HTERT RPE-1 (cell line): ENCODE results near the gene CITED2.

Experiments used
- in situ Hi-C: fragments of 300-500 bp; cut with MboI; formaldehyde crosslinking; loops from 4 replicates; pipeline ENCODE4 v1.14.3; 2020; ENCODE audit warnings: low sequenced_read_pairs

CITED2 gene

DNA sequence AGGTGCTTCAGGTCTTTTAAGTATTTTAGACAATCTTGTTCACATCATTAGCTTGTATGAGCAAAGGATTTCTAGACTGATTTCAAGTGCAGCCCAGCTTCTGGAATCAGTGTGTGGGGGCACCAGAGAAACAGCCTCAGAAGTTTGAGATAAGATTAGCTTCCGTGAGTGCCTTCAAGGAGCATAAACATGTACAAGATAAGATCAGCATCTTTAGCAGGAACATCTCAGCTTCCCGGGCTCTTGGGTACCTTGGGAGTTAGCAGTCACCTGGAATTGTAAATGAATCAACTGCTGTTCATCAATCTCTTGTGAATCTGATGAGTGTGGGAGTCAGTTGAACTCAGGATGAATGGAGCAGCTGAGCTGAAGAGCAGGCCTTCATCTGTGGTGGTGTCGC is 12.0 kb upstream of the CITED2 start:
- in situ Hi-C loops, result no loop called here

DNA sequence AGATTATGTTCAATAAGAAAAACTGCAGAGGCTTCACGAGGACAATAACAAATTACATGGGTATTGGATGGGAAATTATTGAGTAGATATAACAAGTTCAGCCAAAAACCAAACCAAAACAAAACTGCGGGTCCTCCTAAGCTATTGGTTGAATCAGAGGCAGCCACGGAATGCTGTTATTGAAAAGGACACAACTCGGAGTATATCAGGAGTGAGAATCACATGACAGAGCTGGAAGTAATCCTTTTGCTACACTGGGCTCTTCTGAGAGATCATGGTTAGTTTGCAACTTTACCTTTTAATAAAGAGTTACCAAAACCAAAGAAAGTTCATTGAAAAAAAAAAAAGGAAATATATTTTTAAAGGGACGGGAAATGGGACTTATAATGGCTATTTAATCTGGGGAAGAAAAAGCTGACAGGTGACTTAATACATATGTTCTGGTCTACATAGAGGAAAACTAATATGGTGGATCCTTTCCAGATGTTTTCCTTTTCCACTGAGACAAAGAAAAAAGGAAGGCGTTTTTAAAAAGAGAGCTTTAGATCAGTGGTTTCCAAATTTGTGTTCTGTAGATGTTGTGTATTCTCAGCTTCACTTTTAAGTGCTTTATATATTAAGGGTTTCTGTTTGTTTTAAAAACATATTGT is 6.9 kb upstream of the CITED2 start:
- in situ Hi-C loops, result no loop called here

DNA sequence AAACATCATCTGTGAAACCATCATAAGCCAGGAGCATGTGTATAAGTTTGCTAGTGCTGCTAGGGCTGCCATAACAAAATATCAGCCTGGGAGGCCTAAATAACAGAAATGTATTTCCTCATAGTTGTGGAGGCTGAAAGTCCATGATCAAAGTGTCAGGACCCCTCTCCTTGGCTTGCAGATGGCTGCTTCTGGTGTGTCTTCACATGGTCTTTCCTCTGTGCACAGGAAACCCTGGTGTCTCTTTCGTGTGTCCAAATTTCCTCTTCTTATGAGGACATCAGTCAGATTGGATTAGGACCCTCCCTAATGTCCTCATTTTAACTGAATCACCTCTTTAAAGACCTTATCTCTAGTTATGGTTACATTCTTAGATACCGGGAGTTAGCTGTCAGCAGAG is 6.2 kb upstream of the CITED2 start:
- in situ Hi-C loops, result no loop called here

DNA sequence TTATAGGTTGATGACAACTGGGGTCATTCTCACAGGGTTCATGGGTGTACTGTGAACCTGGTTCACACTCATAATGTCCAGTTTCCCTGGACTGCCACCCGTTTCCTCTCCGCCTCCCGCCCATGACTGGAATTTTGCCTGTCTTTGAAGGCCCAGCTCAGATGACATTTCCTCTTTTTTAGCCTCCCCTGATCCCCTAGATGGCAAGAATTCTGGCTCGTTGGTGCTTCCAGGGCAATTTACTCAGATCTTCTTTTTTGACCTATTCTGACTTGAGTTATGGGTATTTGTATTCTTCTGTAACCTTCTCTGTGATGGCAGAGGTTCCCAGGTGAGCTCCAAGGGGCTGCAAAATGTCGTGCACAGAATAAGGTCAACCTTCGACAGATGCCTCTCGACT is 5.7 kb upstream of the CITED2 start:
- in situ Hi-C loops, result no loop called here

DNA sequence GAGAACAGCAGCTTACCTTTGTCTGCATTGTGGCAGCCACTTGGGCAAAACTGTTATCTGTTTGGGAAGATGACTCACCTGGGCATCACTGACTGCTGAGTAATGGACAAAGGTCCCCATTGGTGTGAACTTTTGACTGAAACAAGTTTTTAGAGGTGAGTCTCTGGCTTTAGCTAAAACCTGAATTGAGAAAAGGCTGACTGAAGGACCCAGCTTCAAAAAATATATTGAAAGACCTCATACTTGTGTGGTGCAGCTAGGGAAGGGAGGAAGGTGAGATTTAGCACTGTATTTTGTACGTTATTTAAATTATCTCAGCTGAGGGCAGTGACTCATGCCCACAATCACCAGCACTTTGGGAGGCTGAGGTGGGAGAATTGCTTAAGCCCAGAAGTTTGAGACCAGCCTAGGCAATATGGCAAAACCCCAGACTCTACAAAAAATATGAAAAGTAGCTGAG is 4.5 kb upstream of the CITED2 start:
- in situ Hi-C loops, result no loop called here

DNA sequence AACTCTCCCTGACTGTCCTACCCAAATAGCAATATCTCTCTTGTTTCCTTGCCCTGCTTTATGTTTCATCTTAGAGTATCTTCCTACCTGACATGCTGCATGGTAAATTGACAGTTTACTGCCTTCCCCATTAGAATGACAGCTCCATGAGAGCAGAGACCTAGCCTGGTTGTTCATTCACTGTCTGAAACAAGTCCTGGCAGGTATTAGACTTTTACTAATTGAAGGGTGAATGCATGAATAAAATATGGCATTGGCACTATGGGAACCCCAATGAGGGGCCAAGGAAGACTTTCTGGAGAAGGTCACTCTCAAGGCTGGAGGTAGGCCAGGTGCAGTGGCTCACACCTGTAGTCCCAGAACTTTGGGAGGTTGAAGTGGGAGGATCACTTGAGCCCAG is 3.8 kb upstream of the CITED2 start:
- in situ Hi-C loops, result no loop called here

DNA sequence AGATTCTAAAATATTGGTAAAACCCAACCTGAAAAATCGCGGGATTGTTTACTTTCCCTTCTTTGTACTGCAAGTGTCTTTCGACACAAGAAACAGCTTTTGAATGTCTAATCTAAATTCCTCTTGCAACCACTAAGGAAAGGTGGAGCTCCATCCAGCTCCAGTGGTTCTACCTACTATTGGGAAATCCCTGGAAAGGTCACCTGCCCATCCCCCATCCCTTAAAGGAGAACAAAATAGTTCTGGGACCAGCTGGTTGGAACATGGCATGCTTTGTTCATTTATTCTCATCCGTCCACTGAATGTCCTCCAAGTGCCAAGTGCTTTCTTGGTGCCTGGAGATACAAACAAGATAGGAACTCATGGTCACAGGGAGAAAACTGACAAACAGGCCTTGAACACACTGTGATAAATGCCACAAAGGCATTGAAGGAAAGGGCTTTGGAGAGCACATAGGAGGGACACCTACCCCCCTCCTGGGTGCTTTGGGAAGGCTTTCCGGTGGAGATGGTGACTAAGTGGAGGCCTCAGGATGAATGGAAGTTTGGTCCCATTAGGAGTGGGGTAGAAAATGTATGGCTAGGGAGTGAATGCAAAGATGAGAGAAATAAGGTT is 2.3 kb upstream of the CITED2 start:
- in situ Hi-C loops, result no loop called here

DNA sequence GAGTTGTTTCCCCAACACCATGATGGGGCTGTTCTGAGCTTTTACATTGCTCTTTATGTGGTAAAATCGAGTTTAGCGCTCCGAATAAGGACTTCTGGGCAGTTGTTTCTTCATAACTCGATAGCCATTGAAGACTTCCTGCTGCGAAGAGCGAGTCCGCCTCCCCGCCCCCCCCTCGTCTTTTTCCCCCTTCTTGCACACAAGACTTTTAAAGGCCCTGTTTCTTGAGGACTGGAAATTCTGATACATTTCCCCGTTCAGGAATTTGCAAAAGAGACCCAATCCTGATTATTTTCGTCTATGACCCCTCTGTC is 1.5 kb upstream of the CITED2 start:
- in situ Hi-C loops, result no loop called here

DNA sequence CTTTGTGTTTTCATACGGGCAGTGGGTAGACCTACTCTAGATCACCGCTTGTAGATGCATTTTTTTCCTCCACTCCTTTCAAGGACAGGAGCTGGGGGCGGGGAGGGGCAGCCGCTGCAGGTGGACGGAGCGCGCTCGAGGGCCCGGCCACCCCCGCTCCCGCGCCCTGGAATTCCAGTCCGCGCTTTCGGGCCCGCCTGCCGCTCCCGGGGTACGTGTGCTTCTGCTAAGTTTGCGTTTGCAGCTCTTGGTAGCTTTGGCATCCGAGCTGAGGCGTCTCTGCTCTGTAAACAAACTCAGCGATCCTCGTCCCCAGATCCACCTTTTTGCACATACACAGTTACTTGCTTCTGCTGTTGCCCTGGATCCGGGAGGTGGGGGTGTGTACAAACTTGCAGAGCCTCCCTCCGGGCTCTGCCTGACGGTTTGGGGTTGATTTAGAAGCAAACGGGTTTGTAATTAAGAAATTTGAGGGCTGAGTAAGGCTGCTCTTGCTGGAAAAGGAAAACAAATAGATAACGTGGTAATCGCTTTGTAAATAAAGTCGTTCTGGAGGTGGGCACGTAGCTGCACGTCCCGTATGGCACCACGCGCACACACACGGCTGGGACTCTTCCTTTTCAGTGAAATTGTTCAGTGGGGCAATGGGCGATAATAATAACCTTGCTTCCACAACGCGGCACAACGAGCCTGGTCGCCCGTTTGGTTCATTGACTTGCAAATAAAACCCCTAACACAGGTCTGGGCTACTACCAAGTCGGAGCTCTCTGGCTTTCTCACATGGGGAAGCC is 973 bp upstream of the CITED2 start:
- in situ Hi-C loops, result no loop called here

DNA sequence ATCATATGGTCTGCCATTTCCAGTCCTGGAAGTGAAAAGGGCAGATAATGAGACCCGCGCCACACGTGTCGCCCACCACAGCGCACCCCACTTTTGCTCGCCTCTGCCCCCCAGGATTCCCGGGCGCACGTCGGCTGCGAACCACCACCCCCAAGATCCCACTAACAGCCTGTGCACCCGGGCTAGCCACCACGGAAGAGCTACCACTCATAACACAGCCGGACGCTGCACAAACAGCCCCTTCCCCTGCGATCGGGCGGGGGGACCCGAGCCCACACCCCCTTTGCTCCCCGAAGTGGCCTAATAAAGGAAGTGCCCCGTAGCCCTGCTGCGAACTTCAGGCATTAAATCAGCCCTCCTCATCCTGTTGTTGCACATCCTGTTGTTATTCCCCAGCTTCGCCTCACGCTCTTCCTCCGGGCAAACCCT is 506 bp downstream of the CITED2 start:
- in situ Hi-C loops, result no loop called here

DNA sequence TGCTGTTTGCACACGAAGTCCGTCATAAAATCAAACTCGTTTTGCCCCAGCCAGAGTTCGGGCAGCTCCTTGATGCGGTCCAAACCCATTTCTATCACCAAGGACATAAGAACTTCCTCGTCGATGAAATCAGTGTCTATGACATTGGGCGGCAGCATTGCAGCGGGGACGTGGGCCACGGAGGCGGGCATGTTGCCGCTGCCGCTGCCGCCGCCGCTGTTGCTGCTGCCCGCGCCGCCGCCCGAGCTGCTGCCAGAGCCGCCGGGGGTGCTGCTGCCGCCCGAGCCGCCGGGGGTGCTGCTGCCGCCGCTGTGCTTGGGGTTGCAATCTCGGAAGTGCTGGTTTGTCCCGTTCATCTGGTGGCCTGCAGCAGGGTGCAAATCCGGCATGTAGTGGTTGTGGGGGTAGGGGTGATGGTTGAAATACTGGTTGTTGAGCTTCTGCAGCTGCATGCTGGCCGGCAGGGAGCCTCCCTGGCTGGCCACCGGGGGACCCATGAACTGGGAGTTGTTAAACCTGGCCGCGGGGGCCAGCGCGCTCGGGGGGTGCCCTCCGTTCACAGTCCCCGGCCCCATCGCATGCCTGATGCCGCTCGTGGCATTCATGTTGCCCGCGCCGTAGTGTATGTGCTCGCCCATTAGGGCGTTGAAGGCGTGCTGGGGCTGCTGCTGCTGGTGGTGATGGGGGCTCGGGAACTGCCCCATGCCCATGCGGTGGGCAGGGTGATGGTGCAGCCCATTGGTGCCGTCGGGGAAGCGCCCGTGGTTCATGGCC is 1.1 kb downstream of the CITED2 start:
- in situ Hi-C loops, result no loop called here

DNA sequence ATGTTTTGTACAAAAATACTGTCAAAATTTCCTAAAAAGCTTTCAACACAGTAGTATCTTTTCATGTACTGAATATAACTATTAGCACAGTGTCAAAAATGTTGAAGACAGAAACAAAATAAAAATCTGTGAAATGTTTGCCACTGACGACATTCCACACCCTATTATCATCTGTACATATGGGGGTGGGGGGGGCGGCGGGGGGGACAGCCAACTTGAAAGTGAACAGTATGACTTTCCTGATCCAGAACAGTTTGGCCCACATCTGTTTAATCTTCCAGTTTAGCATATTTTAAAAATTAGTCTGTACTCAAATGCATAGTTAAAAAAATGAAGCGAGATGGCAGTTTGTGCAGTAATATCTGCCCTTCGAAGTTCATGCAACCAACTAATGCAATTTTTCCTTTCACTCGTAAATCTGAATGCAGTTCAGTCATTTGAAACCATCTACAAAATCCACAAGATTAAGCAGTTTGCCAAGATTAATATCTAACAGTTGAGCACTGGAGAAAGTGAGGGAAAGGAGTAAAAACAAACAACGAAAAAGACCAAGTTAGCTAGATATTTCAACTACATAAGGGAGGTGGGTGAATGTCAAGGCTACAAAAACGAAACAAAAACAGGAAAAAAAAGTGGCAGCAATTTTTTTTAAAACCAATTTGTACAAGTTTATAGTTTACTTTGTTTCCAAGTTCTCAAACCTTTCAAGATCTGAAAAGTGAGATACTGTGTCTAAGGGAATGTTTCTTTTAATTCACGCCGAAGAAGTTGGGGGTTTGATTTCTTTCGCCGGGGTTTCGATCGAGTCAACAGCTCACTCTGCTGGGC is 1.9 kb downstream of the CITED2 start:
- in situ Hi-C loops, result no loop called here

DNA sequence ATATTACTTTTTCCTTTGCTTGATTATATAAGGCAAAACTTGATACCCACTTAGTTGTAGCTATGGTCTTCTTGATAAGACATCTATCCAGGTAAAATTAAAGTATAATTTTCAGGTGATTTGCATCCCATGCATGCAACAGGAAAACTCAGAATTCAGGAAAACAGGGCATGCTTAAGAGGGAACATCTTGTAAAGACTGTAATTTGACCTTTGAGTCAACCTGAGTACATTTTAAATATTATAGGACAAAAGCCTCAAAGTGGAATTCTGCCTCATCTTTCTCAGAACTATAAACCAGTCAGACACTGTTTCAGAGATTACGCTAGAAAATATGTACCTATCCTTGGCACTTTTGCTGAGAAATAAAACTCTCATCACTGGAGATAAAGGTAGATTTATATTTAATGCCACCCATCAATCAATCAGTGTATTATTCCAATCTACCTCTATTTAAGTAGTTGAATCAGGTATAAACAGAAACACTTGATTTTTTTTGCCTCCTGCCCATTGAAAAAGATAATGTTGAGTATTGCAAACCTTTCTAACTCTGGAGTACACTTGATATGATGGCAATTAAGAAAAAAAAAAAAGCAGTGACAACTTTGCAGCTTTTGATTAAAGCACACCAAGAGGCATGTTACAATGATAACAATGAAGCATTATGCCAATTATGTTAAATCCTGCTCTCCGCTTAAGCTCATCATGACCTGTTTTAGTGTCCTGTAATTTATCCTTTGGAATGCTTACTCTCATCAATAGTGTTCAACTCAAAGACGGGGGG is 2.8 kb downstream of the CITED2 start:
- in situ Hi-C loops, result no loop called here

DNA sequence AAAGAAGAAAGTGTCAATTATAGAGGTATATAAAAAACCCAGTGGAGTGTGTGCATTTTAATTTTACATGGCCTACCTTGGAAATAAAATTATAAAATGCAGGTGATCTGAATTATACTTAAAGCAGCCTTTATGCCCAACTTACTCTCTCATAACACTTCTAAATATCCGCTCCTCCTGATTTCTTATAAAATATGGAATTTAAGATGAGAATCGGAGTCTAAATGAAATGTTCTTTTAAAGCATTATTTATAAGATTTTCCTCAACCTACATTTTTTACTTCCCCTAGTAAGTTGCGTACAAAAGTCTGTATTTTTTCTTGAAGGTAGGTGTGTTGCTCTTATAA is 3.5 kb downstream of the CITED2 start:
- in situ Hi-C loops, result no loop called here

DNA sequence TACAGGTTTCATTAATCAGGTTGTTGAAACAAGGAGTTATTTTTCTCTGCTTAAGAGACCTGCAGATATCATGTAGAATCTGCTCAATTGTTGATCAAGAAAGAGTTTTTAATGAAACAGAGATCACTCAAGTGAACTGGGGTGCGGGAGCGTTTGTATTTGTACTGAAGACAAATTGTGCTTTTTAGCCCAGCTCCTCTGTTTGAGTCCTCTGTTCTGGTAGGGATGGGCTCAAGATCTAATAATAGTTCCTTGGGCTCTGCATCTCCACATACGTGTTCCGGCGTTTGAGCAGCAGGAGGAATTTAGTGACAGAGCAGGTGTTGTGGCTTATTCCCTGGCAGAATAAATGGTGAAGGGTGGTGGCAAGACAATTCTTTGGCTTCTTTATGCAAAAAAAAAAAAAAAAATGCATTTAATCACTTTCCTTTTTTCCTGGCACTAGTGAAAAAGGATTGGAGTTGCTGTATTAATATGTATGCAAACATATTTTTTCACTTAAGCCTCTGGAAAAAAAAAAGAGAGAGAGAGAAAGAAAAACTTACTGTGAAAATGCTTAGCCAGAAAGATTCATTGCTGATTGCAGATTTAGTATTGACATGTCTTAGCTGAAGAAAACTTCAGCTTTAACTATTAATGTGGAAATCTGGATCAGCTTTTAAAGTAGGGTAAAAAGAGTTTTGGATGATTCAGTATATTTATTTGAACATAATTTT is 4.0 kb downstream of the CITED2 start:
- in situ Hi-C loops, result no loop called here

DNA sequence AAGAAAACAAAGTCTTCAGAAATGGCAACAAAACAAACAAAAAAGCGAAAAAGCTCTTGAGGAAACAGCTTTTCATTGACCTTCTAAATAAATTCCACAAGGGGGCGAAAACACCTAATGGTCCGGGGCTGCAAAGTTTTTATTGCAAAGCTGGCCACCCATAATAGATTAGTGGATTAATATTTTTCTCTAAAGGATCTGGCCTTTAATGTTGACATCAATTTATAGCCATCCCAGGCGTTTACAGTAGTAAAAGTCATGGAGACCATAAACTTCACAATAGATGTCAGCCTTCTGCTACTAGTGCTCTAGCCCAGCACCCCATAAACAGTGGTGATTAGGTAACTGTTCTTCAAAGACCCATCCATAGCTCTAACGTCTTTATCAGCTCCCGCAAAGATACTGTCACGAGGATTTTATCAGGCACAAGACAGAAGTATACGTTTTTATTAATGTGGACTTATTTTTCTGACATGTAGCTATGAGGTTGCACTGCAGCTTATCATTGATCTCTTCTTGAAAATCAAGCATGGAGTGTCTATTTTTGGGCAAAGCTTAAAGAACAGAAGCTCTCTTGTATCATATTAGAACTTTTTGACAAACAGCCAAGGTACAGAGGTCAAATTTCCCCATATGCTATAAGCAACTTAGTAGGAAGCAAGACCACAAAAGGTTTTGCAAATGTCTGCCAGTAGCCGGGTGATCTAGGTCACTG is 4.7 kb downstream of the CITED2 start:
- in situ Hi-C loops, result no loop called here

DNA sequence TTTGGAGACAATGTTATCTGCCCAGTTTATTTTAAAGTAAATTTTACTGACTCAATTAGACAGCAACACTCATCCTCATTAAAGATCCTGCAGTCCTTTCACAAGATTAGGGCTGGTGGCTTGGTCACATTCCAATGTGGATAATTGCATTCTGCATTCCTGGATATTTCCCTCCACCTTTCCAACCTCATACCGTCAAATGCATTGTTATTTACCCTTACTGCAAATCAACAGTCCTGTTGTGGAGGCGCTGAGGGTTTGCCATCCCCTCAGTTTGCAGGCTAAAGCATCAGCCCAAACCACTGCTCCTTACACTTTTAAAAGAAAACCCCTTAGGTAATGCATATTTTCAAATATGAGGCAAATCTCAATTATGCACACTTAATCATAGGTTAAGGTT is 5.4 kb downstream of the CITED2 start:
- in situ Hi-C loops, result no loop called here

DNA sequence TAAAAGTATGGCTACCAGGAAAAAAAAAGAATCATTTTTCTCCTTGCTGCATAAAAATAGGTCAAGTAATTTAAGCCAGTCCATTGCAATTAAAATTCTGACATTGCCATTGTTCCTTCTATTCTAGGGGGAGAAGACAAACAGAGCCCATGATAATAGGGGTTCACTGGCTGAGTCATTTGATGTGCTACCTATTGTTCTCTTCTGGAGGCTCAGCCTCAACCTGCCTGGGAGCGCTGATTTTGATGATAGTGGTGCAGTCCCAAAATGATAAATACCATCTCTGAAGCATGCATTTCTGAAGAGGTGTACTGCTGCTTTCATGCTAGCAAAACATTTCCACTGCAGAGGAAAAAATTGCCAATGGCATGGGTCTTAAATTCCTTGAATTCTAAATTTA is 5.8 kb downstream of the CITED2 start:
- in situ Hi-C loops, result no loop called here
